ENCODE results near the gene NSRP1. TPM values are rescaled to one million over a fixed set of nuclear protein-coding genes. Genes with fewer than 3 reads are reported as not detected.

NSRP1 gene
- polyA plus RNA-seq, 3 donors: 7.2 to 19.9 (median 11.7) TPM

GRCh38 chr17:30074730-30075129 is 41.9 kb upstream of the NSRP1 start:
- no peak overlapping the region for H3K4me2 ChIP-seq (replicated peaks; ENCODE audit: extremely low read depth, low read length, poor library complexity, severe bottlenecking)
- peaks cover 0 to 6% (median 0%) of the 10 kb centered on the region in 7 donors for H3K9me3 Mint-ChIP-seq
- peaks cover 0 to 2% (median 0%) of the 10 kb centered on the region in 3 donors for H3K27me3 Mint-ChIP-seq (ENCODE audit: low read depth in 3 of 3)
- H2AFZ ChIP-seq (ENCODE audit: insufficient read depth, low read depth, low read length, poor library complexity, severe bottlenecking): no peak overlapping the region
- peaks cover 0 to under 1% of the 10 kb centered on the region in 2 donors for H3K9me3 ChIP-seq (replicated peaks in 1 of 2; ENCODE audit: control insufficient read depth in 1 of 2, insufficient read depth in 1 of 2, low read length in 2 of 2)
- TF ChIP-seq, protein P1, sequence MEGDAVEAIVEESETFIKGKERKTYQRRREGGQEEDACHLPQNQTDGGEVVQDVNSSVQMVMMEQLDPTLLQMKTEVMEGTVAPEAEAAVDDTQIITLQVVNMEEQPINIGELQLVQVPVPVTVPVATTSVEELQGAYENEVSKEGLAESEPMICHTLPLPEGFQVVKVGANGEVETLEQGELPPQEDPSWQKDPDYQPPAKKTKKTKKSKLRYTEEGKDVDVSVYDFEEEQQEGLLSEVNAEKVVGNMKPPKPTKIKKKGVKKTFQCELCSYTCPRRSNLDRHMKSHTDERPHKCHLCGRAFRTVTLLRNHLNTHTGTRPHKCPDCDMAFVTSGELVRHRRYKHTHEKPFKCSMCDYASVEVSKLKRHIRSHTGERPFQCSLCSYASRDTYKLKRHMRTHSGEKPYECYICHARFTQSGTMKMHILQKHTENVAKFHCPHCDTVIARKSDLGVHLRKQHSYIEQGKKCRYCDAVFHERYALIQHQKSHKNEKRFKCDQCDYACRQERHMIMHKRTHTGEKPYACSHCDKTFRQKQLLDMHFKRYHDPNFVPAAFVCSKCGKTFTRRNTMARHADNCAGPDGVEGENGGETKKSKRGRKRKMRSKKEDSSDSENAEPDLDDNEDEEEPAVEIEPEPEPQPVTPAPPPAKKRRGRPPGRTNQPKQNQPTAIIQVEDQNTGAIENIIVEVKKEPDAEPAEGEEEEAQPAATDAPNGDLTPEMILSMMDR (IDR thresholded peaks at IDR 0.05): no peak
- H3K27ac Mint-ChIP-seq: no peak overlapping the region
- H3K4me3 Mint-ChIP-seq: no peak overlapping the region
- H3K4me1 Mint-ChIP-seq: no peaks in the 10 kb centered on the region
- H3K36me3 ChIP-seq (replicated peaks in 1 of 2; ENCODE audit: control insufficient read depth in 1 of 2, insufficient read depth in 2 of 2, low read length in 2 of 2): no peaks in the 10 kb centered on the region
- H3K79me2 ChIP-seq (ENCODE audit: insufficient read depth, low read length): no peaks in the 10 kb centered on the region
- H4K20me1 ChIP-seq (ENCODE audit: insufficient read depth, low read length): no peaks in the 10 kb centered on the region
- no peaks in the 10 kb centered on the region for H3K27me3 ChIP-seq (ENCODE audit: control insufficient read depth in 2 of 2, insufficient read depth in 2 of 2, low read length in 2 of 2)
- no peak overlapping the region for H3K27ac ChIP-seq (ENCODE audit: low read depth in 1 of 2, low read length in 2 of 2)
- H3K4me3 ChIP-seq (replicated peaks in 1 of 3; ENCODE audit: low read depth in 2 of 3, low read length in 3 of 3): no peak overlapping the region
- intact Hi-C loops (cut with micrococcal nuclease): no loop called here
- H3K9ac ChIP-seq (ENCODE audit: insufficient read depth, low read length, poor library complexity, severe bottlenecking): no peak overlapping the region
- WGBS (ENCODE audit: insufficient coverage): 67% methylated on average over 1 of the region's 2 CpGs
- DNase-seq: no peak
- H3K4me1 ChIP-seq (ENCODE audit: control insufficient read depth in 1 of 2, insufficient read depth in 2 of 2, low read length in 2 of 2): no peaks in the 10 kb centered on the region
- H3K36me3 Mint-ChIP-seq: no peaks in the 10 kb centered on the region

GRCh38 chr17:30082773-30083172 is 33.8 kb upstream of the NSRP1 start:
- intact Hi-C loops (cut with micrococcal nuclease): no loop called here
- Histone ChIP-seq H3K79me2 (ENCODE audit: insufficient read depth, low read length) (no peaks in the 10 kb centered on the region), H2AFZ (ENCODE audit: insufficient read depth, low read depth, low read length, poor library complexity, severe bottlenecking) (no peak overlapping the region), H3K4me2 (replicated peaks; ENCODE audit: extremely low read depth, low read length, poor library complexity, severe bottlenecking) (no peak overlapping the region), H3K27ac (ENCODE audit: low read depth in 1 of 2, low read length in 2 of 2) (no peak overlapping the region), H3K4me1 (ENCODE audit: control insufficient read depth in 1 of 2, insufficient read depth in 2 of 2, low read length in 2 of 2) (no peaks in the 10 kb centered on the region), H4K20me1 (ENCODE audit: insufficient read depth, low read length) (no peaks in the 10 kb centered on the region), H3K9me3 (replicated peaks in 1 of 2; ENCODE audit: control insufficient read depth in 1 of 2, insufficient read depth in 1 of 2, low read length in 2 of 2) (no peaks in the 10 kb centered on the region), H3K27me3 (ENCODE audit: control insufficient read depth in 2 of 2, insufficient read depth in 2 of 2, low read length in 2 of 2) (no peaks in the 10 kb centered on the region), H3K36me3 (replicated peaks in 1 of 2; ENCODE audit: control insufficient read depth in 1 of 2, insufficient read depth in 2 of 2, low read length in 2 of 2) (no peaks in the 10 kb centered on the region), H3K9ac (ENCODE audit: insufficient read depth, low read length, poor library complexity, severe bottlenecking) (no peak overlapping the region), H3K4me3 (replicated peaks in 1 of 3; ENCODE audit: low read depth in 2 of 3, low read length in 3 of 3) (no peak overlapping the region)
- no peak for DNase-seq
- H3K9me3 Mint-ChIP-seq: peaks cover 0 to 2% (median 0%) of the 10 kb centered on the region in 7 donors
- no peak overlapping the region for H3K27ac Mint-ChIP-seq
- no peaks in the 10 kb centered on the region for H3K36me3 Mint-ChIP-seq
- TF ChIP-seq, protein P1 (IDR thresholded peaks at IDR 0.05): no peak
- peaks cover 4% of the 10 kb centered on the region for H3K4me1 Mint-ChIP-seq
- peaks cover 0 to 3% (median 2%) of the 10 kb centered on the region in 3 donors for H3K27me3 Mint-ChIP-seq (ENCODE audit: low read depth in 3 of 3)
- WGBS (ENCODE audit: insufficient coverage): no CpG with 5 or more reads among the region's 5 CpGs
- no peak overlapping the region for H3K4me3 Mint-ChIP-seq

Measured in CD14-positive monocyte (primary cell).